Activated CD4-positive, alpha-beta T cell treated with anti-CD3 and anti-CD28 coated beads, Interleukin-2, amount 50 U/mL, for 24 hours (primary cell): ENCODE measurements around the gene FAM117B.
"Not testable (repeated sequence)": the region's sequence is repeated elsewhere in the genome, so short reads cannot be mapped to it uniquely, and the experiment has no call there.

ENCODE experiments used
- DNase-seq, 2 donors: peaks; one replicate each; pipeline ENCODE4 v3.0.0-alpha.2; 2020; ENCODE audit warnings: low read depth in 1 of 2, low spot score in 1 of 2

The FAM117B gene

DNA sequence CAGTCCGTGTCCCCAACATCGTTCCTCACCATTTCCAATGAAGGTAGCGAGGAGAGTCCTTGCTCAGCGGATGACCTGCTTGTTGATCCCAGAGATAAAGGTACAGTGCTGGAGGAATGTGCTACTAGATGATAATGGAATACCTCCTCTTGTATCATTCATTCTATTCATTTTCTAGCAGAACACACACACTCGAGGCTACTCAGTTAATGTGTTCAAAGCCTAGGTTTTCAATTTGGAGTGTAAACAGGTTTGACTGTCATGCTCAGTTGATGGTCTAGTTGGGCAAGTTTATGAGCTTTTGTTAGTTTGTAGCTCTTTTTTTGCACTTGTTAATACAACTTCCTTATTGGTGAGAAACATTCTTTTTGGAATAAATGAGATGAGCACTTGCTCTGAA is 122.6 kb downstream of the FAM117B start:
- DNase-seq = no peak

- no peak for DNase-seq
Observed at GRCh38 chr2:202758128-202758527, 123.4 kb downstream of the FAM117B start.

DNA sequence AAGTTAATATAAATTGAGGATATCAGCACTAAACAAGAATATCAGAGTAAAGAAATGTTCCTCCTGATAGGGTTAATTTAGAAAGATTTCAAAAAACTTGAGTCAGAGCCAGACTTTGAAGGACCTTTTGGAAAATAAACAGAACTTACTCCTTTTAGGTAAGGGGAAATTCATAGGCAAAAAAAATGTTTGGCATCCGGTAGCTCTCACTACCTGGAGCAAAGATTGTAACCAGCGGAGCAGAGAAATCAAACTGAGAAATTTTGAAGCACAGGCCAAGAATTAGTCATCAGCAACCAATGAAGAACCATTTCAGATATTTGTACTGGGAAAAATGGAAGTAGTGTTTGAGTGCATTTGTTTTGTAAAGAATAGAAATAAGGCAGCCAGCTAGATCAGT is 123.8 kb downstream of the FAM117B start:
- DNase-seq = no peak

GRCh38 chr2:202760848-202761247 is 126.1 kb downstream of the FAM117B start:
- no peak for DNase-seq

DNA sequence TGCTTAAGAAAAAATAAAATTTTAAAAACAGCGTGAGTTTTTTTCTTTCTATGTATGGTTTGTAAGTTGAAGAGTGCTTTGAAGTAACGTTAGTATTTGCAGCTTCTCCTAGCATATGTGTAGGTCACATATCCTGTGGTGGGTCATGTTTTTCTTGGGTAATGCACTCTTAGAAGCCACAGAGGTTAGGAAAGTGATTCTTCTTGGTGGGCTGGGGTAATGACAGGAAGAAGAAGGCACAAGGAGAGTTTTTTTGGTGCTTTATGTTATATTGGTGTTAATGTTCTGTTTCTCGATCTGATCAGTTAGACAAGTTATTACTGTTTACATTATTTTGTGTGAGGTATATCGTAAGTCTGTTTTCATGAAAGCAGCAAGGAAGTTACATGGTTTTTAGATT is 127.8 kb downstream of the FAM117B start:
- DNase-seq = no peak

GRCh38 chr2:202763916-202764315 is 129.1 kb downstream of the FAM117B start:
- DNase-seq = no peak

DNA sequence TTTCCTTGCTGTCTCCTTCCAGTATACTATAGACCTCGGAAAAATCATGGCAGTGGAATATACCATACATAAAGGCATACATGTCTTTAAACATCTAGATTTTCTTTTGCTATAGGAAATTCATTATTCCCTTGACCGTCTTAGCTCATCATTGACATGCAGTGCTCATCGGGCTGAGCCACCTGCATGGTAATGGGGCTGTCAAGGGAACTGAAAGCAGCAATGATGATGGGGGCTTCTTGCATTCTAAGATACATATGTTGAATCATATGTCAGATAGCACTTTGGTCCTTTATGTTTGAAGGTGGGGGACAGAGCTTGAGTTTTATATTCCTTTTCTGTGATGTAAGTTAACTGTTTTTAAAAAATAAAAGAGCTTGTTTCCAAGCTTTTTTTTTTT is 130.2 kb downstream of the FAM117B start:
- no peak for DNase-seq

GRCh38 chr2:202765436-202765835 is 130.7 kb downstream of the FAM117B start:
- no peak for DNase-seq

GRCh38 chr2:202768273-202768672 is 133.5 kb downstream of the FAM117B start:
- no peak for DNase-seq

DNA sequence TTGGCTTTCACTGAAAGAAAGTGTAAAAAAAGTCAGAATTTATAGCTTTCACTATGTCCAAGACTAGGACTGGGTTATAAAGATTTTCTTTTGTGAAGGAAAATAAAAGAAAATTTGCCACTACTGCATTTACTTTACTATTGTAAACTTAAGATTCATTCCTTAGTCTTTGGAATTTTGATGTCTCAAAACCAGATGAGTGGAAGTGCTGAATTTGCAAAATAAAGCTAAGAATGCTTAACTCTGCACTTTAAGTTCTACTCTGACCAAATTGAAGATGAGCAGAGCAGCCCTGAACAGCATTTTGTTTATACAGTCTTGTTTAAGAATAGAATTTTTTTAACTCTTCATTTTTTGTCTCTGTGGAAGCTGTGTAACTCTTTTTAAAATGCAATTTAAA is 134.4 kb downstream of the FAM117B start:
- DNase-seq = no peak

GRCh38 chr2:202771336-202771735 is 136.6 kb downstream of the FAM117B start:
- DNase-seq = no peak

DNA sequence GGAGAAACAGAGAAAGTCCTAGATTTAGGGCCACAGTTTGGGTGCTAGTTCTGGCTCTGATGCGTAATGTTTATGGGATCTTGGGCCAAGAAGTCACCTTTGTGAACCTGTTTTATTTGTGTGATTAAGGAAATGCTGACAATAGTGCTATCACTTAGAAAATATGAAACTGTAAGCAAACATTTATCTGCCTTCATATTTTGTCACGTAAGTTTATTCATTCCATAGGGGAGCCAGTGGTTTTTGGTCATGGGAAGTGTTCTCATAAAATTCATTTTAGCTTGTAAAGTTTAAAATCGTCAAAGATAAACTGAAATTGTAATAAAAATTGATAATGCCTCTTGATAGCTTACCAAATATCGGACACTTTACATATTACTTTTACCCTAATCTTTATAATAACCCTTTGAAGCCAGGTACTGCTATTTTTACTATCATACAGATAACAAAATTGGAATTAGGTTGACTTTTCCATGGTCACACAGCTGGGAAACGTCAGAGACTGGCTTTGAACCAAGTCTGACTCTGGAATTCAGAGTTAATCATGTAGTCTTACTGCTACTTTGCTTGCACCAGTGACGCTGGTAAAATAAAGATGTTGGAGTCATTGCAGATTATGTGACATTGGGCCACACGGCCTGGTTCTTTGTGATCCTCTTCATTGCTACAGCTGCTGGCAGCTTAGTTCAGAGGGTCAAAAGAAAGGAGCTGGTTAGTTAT is 137.1 kb downstream of the FAM117B start:
- no peak for DNase-seq

DNA sequence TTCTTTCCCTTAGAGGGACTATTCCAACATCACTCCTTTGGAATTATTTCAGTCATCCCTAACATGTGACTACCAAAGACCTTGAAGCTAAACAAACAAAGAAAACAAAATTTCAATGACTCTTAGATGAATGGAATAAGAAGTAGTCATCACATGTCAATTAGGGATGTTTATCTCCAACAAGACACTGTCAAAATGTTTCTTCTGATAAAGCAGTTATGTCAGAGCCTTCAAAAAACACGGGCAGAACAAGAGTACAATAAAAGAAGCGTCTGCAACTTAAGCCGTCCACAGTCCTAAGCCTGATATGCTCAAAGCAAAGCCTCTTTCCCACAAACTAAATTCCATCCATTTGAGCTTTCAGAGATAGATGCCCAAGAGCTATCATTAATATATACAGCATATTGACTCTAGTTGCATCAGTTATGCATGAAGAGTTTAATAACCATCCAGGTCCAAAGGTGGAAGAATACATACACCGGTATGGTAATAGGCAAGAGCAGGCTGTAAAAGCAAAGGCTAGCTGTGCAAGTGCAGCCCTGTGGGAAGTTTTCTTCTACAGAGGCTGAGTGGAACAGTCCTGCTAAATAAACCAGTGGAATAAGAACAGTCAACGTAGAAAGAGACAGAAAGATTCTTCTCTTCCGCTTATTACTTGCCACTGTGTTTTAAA is 138.7 kb downstream of the FAM117B start:
- DNase-seq = no peak

DNA sequence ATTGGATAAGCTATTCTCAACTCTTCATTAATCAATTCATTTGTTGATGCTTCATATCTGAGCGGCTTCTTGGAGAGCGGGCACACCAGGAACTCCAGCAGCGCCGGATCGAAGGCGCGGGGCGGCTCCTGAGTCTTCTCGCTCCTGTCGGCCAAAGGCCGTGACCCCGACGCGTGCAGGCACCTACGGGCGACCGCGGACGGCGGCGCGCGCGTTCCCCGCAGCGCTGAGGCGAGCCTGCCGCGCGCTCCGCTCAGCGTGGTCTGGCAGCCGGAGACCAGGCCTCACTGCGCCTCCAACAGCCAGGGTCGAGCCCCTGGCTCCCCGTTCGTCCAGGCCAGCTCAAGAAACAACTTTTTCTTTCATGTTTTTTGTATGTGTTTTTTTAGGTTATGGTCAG is 139.3 kb downstream of the FAM117B start:
- DNase-seq = no peak

DNA sequence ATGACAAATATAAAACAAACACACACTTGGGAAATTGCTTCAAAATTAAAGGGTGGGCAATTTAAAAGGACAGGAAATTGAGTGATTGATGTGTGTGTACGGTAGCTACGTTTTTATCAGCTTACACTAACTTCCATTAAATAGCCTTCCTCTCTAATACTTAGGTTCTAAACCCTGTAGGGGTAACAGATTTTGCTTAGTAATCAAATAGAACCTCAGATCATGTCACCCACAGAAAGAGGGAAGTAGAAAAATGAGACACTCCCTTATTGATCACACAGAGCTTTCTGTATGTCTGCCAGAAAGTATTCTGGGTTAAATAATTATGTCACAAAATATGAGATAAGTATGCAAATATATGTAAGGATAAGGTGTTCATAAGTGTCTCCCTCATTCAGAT is 143.4 kb downstream of the FAM117B start:
- no peak for DNase-seq

- peak in 1 of 2 donors; percentile 11 for DNase-seq
Observed at GRCh38 chr2:202780514-202781021, 145.8 kb downstream of the FAM117B start.

- DNase-seq = no peak
Observed at GRCh38 chr2:202782940-202783558, 148.3 kb downstream of the FAM117B start.

DNA sequence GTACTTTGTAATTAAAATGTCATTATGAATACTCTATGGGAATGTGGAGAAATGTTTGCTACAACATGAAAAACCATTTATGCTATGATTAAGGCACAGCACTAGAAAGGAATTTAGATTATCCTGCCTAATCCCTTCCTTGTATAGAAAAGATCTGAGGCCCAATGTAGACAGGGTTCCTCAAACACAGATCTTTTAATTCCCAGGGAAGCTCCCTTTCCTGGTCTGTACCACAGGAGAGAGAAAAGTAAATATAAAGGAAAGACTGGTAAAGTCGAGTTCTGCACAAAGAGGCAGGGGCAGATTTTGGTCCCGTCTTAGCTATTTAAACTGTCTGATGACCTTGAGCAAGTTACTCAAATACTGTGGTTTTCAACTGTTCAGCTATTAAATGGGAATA is 152.1 kb downstream of the FAM117B start:
- no peak for DNase-seq

DNA sequence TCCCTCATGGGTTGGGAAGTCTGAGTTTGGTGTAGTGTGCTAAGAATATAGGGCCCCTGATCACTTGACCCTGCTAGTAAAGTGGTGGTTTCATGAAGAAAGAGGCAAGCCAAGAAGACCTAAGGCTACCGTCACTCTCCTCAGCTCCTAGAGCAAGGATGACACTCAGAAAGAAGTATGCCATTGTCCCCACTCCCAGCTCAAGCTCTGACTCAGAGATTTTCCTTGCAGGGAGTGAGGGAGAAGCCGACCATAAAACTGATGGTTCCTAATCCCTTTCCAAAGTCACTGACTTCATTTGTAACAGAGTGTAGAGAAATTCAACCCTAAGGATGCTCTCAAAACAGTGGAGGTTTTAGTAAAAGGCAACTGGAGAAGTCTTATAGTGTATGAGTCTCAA is 155.9 kb downstream of the FAM117B start:
- no peak for DNase-seq

DNA sequence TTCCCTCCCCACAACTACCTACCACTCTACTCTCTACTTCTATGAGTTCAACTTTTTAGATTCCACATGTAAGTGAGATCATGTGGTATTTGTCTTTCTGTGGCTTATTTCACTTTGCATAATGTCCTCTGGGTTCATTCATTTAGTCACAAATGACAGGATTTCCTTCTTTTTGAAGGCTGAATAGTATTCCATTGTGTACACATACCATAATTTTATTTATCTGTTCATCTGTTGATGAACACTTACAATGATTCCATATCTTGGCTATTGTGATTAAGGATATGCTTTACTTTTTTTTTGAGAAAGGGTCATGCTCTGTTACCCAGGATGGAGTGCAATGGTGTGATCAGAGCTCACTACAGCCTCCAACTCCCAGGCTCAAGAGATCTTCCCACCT is 163.2 kb downstream of the FAM117B start:
- no peak for DNase-seq

GRCh38 chr2:202805911-202806310 is 171.1 kb downstream of the FAM117B start:
- DNase-seq = not testable (repeated sequence)

DNA sequence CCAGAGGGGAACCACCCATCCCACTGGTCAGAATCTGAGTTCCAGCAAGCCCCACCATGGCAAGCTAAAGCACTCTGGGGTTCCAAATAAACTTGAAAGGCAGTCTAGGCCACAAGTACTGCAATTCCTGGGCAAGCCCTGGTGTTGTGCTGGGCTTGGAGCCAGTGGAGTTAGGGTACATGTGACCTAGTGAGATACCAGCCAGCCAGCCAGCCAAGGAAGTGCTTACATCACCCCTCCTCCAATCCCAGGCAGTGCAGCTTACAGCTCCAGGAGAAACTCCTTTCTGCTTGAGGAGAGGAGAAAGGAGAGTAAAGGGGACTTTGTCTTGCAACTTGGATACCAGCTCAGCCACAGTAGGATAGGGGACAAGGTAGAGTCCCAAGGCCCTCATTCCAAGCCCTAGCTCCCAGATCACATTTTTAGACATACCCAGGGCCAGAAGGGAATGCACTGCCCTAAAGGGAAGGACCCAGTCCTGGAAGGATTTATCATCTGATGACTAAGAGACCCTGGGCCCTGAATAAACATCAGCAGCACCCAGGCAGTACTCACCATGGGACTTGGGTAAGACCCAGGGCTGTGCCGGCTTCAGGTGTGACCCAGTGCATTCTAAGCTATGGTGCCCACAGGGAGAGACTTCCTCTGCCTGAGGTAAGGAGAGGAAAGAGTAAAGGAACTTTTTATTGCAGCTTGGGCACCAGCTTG is 172.8 kb downstream of the FAM117B start:
- DNase-seq = not testable (repeated sequence)
